Measurements from ENCODE around the gene SORBS1.

SORBS1 gene

DNA sequence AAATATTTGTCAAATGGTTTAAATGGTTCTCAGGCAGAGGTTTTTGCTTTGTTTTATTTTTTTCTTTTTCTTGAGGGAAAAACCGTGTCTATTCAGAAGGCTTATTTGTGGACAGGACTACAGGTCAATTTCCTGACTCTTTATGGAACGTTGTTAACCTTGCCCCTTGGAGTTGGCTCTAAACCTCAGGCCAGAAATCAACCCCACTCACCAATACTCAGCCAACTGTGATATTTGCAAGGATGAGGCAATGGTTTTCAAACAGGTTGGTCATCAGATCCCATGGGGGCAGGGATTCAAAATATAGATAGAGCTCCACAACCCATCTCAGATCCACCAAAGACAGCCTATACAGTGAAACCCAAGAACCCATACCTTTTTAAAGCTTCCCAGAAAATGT is 280.5 kb downstream of the SORBS1 start:
- DNase-seq, result no peak

- DNase-seq, result no peak
Measured at GRCh38 chr10:95279042-95279820, 281.9 kb downstream of the SORBS1 start.

- DNase-seq, result no peak
Measured at GRCh38 chr10:95278061-95278988, 282.8 kb downstream of the SORBS1 start.

DNA sequence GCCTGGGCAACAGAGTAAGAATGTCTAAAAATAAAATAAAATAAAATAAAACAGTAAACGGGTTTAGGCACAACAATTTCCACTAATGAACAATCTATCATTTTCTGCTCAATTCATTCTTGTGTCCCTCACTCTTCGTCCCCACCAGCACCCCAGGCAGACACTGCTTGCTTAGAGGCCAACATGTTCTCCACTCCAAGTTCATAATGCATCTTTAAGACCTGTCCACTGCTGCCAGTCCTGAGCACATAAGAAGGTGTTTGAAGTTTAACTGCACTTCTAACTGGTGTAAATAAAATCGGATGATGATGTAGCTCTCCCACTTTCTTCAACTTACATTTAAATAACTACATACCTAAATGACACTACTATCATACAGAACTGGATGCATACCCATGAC is 283.6 kb downstream of the SORBS1 start:
- no peak for DNase-seq

GRCh38 chr10:95277201-95277570 is 284.0 kb downstream of the SORBS1 start:
- DNase-seq, result no peak

DNA sequence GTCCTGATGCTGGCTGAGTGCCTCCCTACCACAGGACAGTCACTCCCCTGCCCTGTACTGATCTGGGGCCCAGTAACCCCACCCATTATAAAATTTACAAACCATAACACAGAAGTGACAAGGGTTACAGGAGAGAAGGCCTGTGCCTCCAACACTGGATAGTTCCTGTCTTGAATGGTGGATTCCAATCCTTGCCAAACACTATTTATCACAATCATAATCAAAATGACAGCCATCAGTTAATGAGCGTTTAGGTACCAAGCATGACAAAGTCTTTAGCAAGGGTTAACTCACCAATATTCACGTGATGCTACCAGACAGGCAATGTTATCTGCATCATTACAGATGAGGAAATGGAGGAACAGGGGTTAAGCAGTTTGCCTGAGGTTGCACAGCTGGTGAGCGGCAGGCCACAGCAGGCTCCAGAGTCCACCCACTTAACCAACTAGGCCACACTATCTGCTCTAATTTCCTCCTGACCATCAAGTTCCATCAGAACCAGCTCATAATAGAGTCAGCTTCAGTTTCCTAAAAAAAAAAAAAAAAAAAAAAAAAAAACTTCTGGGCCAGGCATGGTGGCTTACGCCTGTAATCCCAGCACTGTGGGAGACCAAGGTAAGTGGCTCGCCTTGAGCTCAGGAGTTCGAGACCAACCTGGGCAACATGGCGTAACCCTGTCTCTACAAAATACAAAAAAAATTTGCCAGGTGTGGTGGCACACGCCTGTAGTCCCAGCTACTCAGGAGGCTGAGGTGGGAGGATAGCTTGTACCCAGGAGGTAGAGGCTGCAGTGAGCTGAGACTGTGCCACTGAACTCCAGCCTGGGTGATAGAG is 284.6 kb downstream of the SORBS1 start:
- DNase-seq, result no peak

DNA sequence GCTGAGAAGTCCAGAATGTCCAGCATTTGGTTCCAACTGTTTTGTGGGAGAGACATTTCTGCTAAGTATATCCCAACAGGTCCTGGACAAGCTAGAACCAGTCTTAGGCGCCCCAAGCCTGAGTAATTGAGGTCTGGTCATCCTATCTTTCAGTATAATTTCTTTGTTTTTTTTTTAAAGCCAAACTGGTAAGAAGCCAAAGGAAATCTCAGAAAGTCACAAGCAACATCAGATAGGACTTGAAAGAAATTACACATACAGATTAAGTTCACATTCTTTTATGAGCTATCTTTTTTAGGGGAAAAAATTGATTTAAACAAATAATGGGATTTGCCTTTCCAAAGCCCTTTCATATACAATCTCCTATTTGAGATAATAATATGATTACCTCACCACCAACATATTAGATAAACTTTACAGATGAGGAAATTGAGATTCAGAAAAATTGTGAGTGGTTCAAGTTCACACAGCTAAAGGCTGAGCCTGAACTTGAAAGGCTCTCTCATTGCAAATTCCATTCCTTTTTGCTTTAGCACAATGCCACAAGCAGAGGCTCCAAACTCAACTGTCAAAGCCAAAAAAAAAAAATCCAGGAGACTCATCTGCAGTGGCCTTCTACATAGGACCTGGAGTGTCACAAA is 285.3 kb downstream of the SORBS1 start:
- no peak for DNase-seq

DNA sequence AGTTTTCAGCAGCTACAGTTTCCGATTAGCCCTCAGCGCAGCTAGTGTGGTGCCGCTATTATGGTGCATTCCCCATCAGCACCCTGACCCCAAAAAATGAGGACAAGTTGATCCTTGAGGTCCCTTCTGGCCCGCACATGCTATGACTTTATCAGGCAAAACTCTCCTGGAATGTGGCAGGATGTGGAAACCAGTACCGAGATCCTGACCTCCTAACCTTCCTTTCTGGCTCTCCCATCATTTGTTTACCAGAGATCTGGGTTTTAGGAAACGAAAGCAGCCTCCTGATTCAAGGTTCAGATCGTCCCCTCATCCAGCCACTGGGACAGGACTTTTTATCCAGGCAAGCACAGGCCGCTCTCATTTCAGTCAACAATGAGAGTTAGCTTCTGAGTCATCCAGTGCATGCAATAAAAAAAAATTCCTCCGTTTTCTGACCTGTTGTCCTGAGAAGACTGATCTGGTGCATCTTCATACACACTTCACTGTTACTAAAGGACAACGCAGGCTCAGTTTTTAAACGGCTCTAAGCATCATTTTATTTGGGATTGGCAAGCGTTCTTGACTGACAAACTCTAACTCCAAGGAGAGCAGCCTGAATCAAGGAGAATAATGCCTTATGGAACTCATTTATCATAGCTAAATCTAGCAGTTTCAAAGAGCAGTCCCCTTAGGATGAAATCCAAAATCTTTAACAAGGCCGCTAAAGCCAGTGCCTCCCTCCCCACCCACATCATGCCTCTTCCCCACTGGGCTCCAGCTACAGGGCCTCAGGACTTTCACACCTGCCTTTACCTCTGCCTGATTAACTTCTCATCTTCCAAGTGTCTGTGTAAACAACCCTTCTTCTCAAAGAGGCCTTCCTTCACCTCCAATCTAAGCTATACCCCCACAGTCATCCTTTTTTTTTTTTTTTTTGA is 287.5 kb downstream of the SORBS1 start:
- DNase-seq, result no peak

DNA sequence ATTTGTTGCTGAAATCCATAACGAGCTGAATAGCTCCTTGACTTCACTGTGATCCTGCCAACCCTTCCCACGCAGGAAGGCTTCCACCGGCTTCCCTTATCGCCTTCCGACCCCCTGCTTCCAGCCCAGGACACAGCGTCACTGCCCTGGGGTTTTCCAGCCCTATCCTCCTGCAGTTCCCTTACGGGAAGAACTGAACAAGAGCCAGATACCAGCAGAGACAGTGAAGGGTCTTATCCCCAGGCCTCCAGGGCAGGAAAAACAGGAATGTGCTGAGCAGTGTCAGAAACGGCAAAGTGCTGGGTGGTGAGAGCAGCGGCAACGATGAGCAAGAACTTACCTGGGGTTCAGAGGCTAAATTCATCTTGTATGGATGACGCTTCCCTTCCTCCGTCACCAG is 292.7 kb downstream of the SORBS1 start:
- no peak for DNase-seq

DNA sequence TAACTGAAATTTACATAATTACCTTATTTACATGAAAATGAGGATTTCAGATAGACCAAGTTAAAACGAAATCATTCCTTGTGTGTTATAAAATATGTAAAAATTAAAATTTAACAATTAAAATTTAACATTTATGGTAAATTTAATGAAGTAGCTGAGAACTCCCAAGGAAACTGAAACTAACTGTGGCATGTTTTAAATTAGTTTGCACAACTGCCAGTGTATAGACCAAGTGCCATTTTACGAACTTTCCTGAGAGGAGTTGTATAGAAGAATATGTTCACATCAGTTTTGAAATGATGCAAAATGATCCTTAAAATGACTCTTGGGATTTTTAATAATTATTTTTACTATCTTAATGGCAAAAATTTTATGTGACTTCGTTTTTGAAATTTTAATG is 293.9 kb downstream of the SORBS1 start:
- no peak for DNase-seq

DNA sequence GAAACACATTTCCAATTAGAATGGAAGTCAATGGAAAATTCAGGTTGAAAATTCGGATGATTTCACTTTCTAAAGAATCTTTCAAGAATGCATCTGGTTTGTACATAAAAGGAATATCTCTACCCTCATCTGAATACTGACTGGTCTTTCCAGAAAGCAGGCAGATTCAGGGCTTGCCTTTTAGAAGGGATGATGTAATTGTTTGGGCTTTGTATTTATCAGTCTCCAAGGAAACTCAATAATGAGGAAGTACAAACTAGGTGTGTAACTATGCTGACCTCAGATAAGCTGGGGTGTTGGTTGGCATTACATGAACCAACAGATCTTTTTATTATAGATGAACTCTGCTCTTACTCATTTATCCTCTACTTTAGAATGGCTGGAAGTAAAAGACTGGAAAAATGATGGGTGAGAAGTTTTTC is 294.5 kb downstream of the SORBS1 start:
- no peak for DNase-seq

DNA sequence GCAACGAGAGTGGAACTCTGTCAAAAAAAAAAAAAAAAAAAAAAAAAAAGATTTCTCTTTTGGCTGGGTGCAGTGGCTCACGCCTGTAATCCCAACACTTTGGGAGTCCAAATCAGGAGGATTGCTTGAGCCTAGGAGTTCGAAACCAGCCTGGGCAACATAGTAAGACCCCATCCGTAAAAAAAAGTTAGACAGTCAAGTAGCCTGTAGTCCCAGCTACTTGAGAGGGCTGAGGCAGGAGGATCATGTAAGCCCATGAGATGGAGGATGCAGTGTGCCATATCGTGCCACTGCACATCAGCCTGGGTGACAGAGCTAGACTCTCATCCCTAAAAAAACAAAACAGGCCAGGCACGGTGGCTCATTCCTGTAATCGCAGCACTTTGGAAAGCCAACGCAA is 295.6 kb downstream of the SORBS1 start:
- DNase-seq, result no peak

- no peak for DNase-seq
Measured at GRCh38 chr10:95264227-95265051, 296.7 kb downstream of the SORBS1 start.

DNA sequence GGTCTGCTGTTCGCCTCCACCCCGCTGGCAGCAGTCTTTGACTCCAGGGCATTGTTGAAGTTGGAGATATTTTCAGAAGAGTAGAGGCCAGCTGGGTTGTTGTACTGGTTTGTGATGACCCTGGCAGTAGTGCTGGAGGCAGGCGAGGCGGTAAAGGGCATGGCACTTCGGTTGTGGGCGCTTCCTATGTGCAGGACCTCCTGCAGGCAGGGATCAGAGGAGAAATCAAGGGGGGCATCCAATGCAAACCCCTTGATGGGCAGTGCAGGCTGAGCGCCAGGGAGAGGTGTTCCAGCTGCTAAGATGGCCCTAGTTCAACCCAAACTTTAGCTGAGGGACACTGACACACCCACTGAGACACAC is 297.3 kb downstream of the SORBS1 start:
- DNase-seq, result no peak

DNA sequence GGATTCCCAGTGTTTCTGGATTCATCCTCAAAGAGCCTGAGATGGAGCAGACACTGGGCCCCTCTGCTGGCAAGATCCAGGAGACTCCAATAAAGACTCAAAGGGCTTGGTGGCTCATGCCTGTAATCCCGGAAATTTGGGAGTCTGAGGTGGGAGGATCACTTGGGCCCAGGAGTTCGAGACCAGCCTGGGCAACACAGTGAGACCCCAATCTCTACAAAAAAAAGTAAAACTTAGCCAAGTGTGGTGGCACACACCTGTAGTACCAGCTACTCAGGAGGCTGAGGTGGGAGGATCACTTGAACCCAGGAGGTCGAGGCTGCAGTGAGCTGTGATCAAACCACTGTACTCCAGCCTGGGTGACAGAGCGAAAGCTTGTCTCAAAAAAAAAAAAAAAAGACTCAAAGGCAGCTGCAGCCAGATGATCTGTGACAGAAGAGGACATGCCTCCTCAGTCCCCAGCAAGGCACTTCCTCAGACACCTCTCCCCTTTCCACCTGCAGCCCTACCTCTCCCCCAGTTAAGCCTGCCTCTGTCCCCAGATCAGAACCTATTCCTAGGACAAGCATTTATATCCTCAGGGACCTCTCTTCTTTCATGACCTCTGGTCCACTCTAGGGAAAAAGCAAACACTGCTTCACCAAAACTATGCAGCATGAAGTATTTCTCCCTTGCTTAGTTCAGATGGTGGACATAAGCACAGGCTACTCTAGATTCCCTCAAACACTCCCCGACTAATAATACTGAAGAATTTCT is 298.2 kb downstream of the SORBS1 start:
- no peak for DNase-seq

GRCh38 chr10:95261926-95262325 is 299.2 kb downstream of the SORBS1 start:
- DNase-seq, result no peak
